CD4-positive, alpha-beta T cell treated with Interleukin-17A for 1 hour (primary cell): ENCODE measurements around the gene ZNF57.
A peak's percentile ranks its signal among the peaks of the same experiment; 100 is the strongest.
"Not testable (repeated sequence)": the region's sequence is repeated elsewhere in the genome, so short reads cannot be mapped to it uniquely, and the experiment has no call there.

Experiments used
- DNase-seq: peaks from one replicate; pipeline ENCODE4 v3.0.0-alpha.2; 2020

ZNF57 gene

GRCh38 chr19:2960120-2960519 is 59.4 kb downstream of the ZNF57 start:
- DNase-seq: no peak

GRCh38 chr19:2962018-2962670 is 61.4 kb downstream of the ZNF57 start:
- peak; percentile 88 for DNase-seq

- no peak for DNase-seq
These were observed 62.4 kb downstream of the ZNF57 start for GRCh38 chr19:2963122-2963521.

- not testable (repeated sequence) for DNase-seq
These were observed 62.9 kb downstream of the ZNF57 start for GRCh38 chr19:2963631-2964030.

- DNase-seq: no peak
These were observed 64.1 kb downstream of the ZNF57 start for GRCh38 chr19:2964874-2965273.

GRCh38 chr19:2967972-2968371 is 67.2 kb downstream of the ZNF57 start:
- no peak for DNase-seq
